GM21360 (cell line): Measurements from ENCODE around the gene TCERG1L.
"Not testable (repeated sequence)": the region's sequence is repeated elsewhere in the genome, so short reads cannot be mapped to it uniquely, and the experiment has no call there.

Source experiments
- ATAC-seq: cut with Tn5 transposase; IDR thresholded peaks from one replicate; pipeline ENCODE4 v1.9.1; 2021; ENCODE audit warnings: mild to moderate bottlenecking, moderate library complexity; ENCODE audit not compliant: unreplicated experiment

TCERG1L gene

DNA sequence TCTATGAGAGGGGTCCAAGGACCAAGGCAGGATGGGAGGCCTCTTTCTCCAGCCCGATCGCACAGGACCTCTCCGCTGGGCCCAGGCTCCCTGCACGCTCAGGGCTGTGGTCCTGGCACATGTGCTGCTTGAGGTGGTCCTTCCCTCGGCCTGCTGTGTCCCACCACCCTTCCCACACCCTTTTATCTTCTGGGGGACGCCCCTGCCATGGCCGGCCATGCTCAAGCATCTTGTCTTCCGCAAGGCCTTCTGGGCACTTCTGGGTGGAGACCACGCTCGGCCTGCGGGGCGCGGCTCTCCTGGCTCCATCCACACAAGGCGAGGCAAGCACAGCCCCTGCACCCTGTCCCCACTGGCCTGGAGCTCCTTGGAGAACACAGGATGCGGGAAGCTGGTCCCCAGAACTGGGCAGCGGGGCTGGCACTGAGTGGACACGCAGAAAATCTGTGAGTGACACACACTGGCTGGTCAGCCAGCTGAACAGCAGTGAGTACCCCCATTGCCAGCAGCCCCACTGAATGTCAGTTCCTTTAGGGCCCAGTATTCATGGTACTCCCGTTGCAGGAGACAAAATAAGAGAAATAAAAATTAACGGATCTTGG is 115.9 kb downstream of the TCERG1L start:
- no peak for ATAC-seq

DNA sequence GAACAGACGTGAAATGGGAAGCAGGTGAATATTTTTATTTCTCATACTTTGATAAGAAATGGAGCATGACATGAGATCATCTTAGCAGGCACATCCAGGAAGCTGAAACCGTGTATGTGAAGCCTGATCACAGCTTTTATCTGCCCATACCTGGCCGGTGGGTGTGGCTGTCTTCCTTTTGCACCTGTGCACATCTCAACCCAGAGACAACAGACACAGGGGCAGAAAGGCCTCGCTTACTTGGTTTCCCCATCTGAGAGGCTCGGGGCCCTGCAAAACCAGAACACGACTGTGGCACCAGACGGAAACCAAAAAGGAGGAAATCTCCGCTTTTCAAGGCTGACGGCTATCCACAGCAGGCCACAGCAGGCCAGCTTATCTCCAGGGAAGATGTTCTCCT is 116.4 kb downstream of the TCERG1L start:
- ATAC-seq, result no peak

DNA sequence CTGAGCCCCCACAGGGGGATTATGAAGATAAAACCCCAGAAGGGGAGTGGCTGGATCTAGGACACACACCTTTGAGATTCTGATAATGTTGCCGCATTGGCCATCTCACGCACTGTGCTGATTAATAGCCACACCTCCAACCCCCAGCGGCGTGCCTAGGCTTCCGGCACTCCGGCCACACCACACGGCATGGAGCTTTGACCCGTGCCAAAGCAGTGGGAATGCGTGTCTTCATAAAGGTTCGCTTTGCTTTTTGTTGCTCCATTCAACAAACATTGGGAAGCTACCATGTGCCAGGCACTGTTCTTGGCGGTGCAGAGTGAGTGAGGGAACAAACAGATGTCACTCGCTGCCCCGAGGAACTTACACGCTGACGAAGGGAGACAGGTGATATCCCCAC is 117.6 kb downstream of the TCERG1L start:
- no peak for ATAC-seq

- ATAC-seq, result no peak
Observed at GRCh38 chr10:131188494-131188893, 123.0 kb downstream of the TCERG1L start.

- no peak for ATAC-seq
Observed at GRCh38 chr10:131187926-131188325, 123.6 kb downstream of the TCERG1L start.

DNA sequence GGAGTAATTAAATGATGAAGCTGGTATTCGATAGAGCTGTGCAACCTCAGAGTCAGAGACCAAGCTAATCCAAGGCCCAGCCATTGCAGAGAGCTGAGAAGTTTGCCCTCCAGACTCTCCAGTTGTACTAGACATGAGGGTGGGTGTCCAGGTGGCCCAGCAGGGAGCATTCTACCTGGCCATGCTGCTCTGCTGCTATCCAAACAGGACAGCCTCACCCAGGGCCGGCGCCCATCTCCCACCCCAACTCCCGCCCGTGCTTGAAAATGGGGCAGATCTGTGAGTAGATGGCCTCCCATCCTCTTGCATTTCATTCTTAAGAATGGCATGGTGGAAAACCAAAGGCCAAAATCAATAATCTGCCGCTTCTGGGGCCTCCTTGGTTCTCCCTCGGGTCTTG is 124.2 kb downstream of the TCERG1L start:
- no peak for ATAC-seq

DNA sequence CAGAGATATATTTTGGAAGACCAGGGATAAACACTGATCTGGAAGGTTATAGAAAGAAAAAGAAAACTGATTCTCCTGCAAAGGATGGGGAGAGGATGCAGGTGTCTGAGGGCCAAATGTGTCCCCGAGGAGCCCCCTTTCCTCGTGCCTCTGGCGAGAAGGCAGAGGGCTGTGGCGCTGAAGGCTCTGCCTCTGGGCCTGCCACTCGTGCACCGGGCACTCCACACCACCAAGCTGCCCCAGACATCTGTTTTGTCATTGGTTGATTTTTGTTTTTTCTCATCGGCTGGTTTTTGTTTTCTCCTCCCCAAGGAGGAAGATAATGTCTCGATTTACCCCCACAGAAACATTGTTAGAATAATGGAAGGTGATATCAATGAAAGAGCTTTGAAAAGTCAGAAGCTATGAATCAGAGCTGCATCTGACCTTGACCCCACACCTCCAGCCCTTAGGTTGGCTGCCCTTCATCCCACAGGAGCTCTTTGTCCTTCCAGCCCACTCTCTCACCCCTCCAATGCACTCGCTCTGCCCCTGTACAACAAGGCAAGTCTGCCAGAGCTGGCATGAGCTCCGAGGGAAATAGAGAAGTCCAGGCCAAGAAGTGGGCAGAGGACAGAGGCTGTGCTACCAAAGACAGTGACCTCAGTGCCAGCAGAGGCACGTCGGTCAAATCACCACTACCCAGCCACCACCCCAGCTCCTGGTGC is 124.8 kb downstream of the TCERG1L start:
- ATAC-seq, result no peak

GRCh38 chr10:131184503-131184902 is 127.0 kb downstream of the TCERG1L start:
- no peak for ATAC-seq

- ATAC-seq, result no peak
Observed at GRCh38 chr10:131183546-131184045, 127.9 kb downstream of the TCERG1L start.

DNA sequence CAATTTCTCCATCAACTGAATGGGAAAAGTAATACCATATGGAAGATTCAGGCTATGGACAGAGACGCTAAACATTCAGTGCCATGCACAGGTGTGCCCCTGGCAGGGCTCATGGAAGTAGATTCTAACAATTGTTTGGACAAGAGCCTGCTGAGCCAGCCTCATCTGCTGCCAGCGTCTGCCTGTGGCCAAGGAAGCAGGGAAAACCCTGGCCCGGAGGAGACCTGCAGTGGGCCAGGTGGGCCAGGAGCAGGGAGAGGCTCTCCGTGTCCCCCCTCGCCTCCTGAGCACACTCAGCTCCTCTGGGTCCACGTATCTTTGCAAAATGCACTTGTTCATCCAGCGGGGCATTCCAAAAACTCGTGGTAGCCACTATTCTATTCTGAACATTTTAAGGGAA is 130.1 kb downstream of the TCERG1L start:
- no peak for ATAC-seq

GRCh38 chr10:131180740-131181415 is 130.6 kb downstream of the TCERG1L start:
- ATAC-seq, result no peak

- ATAC-seq, result no peak
Observed at GRCh38 chr10:131180086-131180485, 131.4 kb downstream of the TCERG1L start.

DNA sequence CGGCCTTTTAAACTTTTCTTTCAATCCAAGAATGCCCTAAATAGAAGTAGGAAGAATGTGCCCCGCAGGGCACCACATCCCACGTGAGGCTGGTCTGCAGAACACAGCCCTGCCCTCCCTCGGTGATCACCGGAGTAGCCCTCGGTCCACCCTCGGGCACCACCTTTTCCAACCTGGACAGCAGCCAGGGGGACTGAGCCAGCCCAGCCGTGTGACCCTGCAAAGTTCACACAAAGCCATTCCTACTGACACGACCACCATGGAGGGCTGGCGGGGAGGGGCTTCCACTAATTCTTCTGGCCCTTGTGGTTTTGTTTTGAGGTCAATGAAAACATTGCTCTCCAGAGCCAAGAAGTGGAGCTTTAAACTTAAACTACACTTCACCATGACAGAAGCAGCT is 132.2 kb downstream of the TCERG1L start:
- ATAC-seq, result no peak

DNA sequence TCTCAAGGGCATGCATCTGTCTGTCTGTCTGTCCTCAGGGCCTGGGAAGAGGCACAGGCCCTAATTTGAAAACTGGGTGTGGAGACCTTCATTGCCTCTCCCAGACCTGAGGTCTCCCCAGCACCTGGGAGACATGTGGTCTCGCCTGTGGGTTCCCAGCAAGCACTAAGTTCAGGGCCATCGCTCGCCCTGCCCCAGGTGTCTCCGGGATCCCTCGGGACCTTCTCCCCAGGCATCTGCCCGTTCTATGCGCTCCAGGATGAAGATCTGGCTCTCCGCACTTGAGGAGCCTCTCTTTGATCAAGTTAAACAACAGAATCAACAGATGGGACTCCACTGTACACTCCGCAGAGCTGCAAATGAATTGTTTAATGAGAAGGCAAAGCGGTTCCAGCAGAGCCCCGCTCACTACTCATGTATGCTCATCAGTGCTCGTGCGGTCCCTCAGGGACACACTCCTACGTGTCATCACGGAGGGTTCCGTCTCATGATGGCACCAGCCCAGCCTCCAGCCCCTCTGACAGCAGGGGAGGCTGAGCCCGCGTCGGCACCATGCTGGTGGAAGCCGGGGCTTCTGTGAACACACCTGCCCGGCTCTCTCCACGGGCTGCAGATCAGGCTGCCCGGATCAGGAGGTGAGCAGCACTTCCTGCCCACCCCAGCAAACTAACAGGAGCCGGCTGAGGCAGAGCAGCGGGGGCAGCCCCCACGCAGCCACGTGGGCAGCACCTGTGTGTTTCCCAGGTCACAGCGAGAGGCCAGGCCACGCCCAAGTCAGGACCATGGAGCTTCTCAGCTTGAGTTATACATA is 132.8 kb downstream of the TCERG1L start:
- no peak for ATAC-seq

- ATAC-seq, result no peak
Observed at GRCh38 chr10:131177431-131178327, 133.8 kb downstream of the TCERG1L start.

GRCh38 chr10:131176907-131177306 is 134.6 kb downstream of the TCERG1L start:
- ATAC-seq, result no peak

GRCh38 chr10:131176324-131176723 is 135.2 kb downstream of the TCERG1L start:
- ATAC-seq, result not testable (repeated sequence)

GRCh38 chr10:131175891-131176290 is 135.6 kb downstream of the TCERG1L start:
- no peak for ATAC-seq

GRCh38 chr10:131174651-131175540 is 136.6 kb downstream of the TCERG1L start:
- ATAC-seq, result no peak
